Right renal pelvis (tissue), 4 donors: ENCODE data around the gene SIM2. TPM values are rescaled to one million over a fixed set of nuclear protein-coding genes. Genes with fewer than 3 reads are reported as not detected.

Experiments
- DNase-seq, 4 donors: peaks; one replicate each; pipeline ENCODE4 v3.0.0-alpha.2; 2013; ENCODE audit warnings: low read depth in 4 of 4, low spot score in 3 of 4, missing footprints in 1 of 4
- polyA plus RNA-seq, 4 donors: library from polyadenylated mRNA; unstranded; fragments of 120-200 nt; gene quantifications; one replicate each; pipeline ENCODE4 v1.2.1, GENCODE V29; 2013; ENCODE audit not compliant: insufficient read length in 4 of 4

Gene SIM2
- polyA plus RNA-seq, 4 donors, result 20.2 to 31.9 (median 25.9) TPM

DNA sequence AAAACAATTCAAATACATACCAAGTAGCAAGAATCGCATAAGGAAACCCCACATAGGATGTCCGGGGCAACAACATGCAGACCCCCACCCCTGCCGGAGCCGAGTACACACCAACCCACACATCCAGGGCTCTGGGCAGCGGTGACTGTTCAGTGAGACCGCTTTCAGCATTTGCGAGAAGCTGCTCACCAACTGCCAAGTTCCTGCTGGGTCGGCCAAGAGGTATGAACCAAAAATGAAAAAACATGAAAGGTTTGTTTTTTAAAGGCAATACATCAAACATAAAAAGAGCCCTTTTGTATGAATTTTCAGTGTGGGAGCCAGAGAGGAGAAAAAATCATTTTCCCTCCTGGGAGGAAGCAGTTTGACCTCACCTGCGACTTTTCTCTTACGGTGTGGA lies 92.3 kb downstream of the SIM2 start:
- no peak for DNase-seq

DNA sequence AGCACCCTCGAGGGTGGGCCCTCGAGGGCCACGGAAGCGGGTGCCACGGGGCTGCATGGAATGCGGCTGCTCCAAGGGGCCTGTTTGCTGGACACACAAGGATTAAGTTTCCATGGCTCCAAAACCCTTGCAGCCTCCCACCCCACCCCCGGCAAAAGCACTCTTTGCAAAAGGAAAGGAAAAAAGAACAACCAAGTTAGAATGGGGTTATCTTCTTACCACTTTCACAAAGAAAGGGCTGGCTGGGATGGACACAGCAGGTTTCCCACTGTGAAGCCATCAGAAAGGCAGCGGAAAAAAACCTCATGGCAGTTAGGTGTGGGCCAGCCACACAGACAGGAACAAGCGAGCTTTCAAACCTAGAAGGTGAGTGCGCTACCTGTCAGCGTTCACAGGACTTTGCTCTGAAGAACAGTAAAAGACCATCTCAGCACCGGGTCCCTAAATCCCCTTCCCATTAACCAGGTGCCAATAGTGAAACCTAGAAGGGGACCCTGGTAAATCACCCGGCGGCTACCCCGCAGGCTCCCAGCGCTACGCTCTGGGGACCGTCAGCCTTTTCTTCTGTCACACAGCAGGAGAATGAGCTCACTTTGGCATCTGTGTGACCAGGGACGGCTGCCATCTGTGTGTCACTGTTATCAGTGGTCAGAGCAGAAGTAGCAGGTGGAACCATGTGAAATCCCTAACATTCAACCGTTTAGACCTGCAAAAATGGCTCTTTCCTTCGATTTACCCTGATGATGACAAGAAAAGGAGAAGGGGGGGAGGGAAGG lies 93.0 kb downstream of the SIM2 start:
- no peak for DNase-seq

DNA sequence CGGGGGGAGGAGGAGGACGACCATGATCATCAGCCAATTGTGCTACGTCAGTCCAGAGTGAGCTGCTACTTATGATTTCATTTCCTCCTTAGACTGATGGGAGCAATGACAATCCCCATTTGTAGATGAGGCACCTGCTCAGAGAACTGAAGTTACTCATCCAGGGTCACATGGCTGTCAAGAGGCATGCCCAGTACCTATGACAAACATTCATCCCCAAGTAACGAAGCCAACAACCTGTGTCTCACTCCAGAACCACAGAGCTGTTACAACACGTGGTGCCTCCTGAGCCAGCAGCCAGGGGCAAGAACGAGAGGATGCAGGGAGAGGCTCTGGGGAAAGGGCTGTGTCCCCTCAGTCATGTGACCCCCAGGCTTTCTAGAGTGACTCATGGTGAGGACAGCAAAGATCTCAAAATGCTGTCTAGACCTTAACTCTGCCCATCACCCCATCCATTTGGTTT lies 93.6 kb downstream of the SIM2 start:
- no peak for DNase-seq

DNA sequence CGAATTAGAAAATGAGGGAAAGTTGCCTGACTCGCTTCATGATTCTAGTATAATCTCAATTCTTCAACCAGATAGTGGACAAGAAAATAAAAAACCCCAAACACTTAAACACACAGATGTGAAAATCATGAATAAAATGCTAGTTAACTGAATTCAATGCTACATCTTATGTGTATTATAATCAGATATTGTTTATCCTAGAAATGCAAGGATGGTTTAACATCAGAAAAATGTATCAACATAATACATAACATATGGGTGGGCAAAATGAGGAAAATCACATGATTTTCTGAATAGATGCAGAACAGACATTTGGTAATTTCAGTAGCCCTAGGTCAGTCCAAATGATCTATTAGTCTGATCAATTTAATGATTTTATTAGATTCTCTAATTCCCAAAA lies 97.2 kb downstream of the SIM2 start:
- no peak for DNase-seq

DNA sequence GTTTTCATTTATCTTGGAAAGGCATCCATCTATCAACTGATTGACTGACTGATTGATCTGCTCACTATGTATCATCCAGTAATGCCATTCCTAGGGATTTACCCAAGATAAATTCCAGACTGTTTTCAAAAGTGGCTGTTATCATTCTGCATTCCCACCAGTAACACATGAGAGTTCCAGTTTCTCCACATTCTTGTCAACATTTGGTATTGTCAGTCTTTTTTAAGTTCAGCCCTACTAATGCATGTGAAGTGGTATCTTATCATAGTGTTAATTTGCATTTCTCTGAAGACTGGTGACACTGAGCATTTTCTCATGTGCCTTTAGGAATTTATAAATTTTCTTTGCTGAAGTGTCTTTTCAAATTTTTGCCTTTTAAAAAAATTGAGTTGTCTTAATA lies 99.6 kb downstream of the SIM2 start:
- DNase-seq, result no peak

Other genes with a start within 250 kb of the SIM2 start
- 1 to 10 TPM; 2.4 to 5.4 (median 3.9) TPM for gene CLDN14, start 219.0 kb upstream of the SIM2 start, polyA plus RNA-seq